Measurements from ENCODE around the gene FKBP1A. TPM values are rescaled to one million over a fixed set of nuclear protein-coding genes. Genes with fewer than 3 reads are reported as not detected.

Gene FKBP1A
- total RNA-seq, 4 donors from 2014 or later: 78.6 to 116 (median 86.8) TPM

GRCh38 chr20:1337441-1337840 is 55.4 kb downstream of the FKBP1A start:
- WGBS, 2 donors (ENCODE audit: low coverage in 1 of 2): 33 to 49% methylated on average over 4 of the region's 5 CpGs
- H3K36me3 ChIP-seq: peaks cover 0 to 22% of the 10 kb centered on the region in 2 donors
- H3K9me3 ChIP-seq: no peaks in the 10 kb centered on the region
- no peaks in the 10 kb centered on the region for H3K27me3 ChIP-seq
- TF ChIP-seq POLR2A (IDR thresholded peaks at IDR 0.05): no peak
- no peak for TF ChIP-seq EP300 (IDR thresholded peaks at IDR 0.05)
- peak overlapping the region in 3 of 4 donors; percentile 59 to 68 (median 64) for H3K27ac ChIP-seq
- H3K4me3 ChIP-seq: no peak overlapping the region
- no peak for ATAC-seq
- peaks cover 0 to 28% (median 12%) of the 10 kb centered on the region in 3 donors for H3K4me1 ChIP-seq

- TF ChIP-seq CTCF (IDR thresholded peaks at IDR 0.05): no peak
- peak; percentile 70 for TF ChIP-seq POLR2AphosphoS5 (IDR thresholded peaks at IDR 0.05)
- ATAC-seq: peak; percentile 88
- H3K4me1 ChIP-seq: peaks cover 0 to 28% (median 12%) of the 10 kb centered on the region in 3 donors
- peaks cover 0 to 22% of the 10 kb centered on the region in 2 donors for H3K36me3 ChIP-seq
- H3K27ac ChIP-seq: peak overlapping the region in 3 of 4 donors; percentile 59 to 68 (median 64)
- no peaks in the 10 kb centered on the region for H3K27me3 ChIP-seq
- H3K4me3 ChIP-seq: no peak overlapping the region
- 26 to 38% methylated on average over 6 to 12 of the region's 14 CpGs for WGBS, 2 donors (ENCODE audit: low coverage in 1 of 2)
- H3K9me3 ChIP-seq: no peaks in the 10 kb centered on the region
These were observed 56.0 kb downstream of the FKBP1A start for GRCh38 chr20:1336699-1337367.

GRCh38 chr20:1335961-1336698 is 56.7 kb downstream of the FKBP1A start:
- no peaks in the 10 kb centered on the region for H3K9me3 ChIP-seq
- ATAC-seq: no peak
- 69 to 86% methylated on average over 1 to 4 of the region's 6 CpGs for WGBS, 2 donors (ENCODE audit: low coverage in 1 of 2)
- H3K36me3 ChIP-seq: peaks cover 0 to 28% of the 10 kb centered on the region in 2 donors
- TF ChIP-seq POLR2A (IDR thresholded peaks at IDR 0.05): no peak
- TF ChIP-seq CTCF (IDR thresholded peaks at IDR 0.05): no peak
- peak overlapping the region in 3 of 4 donors; percentile 59 to 68 (median 64) for H3K27ac ChIP-seq
- no peaks in the 10 kb centered on the region for H3K27me3 ChIP-seq
- H3K4me3 ChIP-seq: no peak overlapping the region
- peaks cover 0 to 28% (median 12%) of the 10 kb centered on the region in 3 donors for H3K4me1 ChIP-seq

- H3K4me3 ChIP-seq: no peak overlapping the region
- no peak for TF ChIP-seq CTCF (IDR thresholded peaks at IDR 0.05)
- no peak for TF ChIP-seq POLR2AphosphoS5 (IDR thresholded peaks at IDR 0.05)
- no peak for TF ChIP-seq POLR2A (IDR thresholded peaks at IDR 0.05)
- TF ChIP-seq EP300 (IDR thresholded peaks at IDR 0.05): no peak
- WGBS, 2 donors (ENCODE audit: low coverage in 1 of 2): no CpG with 5 or more reads among the region's 3 CpGs
- H3K27me3 ChIP-seq: no peaks in the 10 kb centered on the region
- no peak overlapping the region for H3K27ac ChIP-seq
- ATAC-seq: no peak
- peaks cover 0 to 28% of the 10 kb centered on the region in 2 donors for H3K36me3 ChIP-seq
- H3K9me3 ChIP-seq: no peaks in the 10 kb centered on the region
- H3K4me1 ChIP-seq: peaks cover 0 to 40% (median 19%) of the 10 kb centered on the region in 3 donors
These were observed 58.1 kb downstream of the FKBP1A start for GRCh38 chr20:1334761-1335160.

GRCh38 chr20:1334370-1334731 is 58.5 kb downstream of the FKBP1A start:
- no peaks in the 10 kb centered on the region for H3K27me3 ChIP-seq
- no peak for TF ChIP-seq CTCF (IDR thresholded peaks at IDR 0.05)
- no peak for TF ChIP-seq EP300 (IDR thresholded peaks at IDR 0.05)
- no peak for TF ChIP-seq POLR2AphosphoS5 (IDR thresholded peaks at IDR 0.05)
- no peak for TF ChIP-seq POLR2A (IDR thresholded peaks at IDR 0.05)
- no peaks in the 10 kb centered on the region for H3K9me3 ChIP-seq
- 29 to 93% methylated on average over 1 to 3 of the region's 4 CpGs for WGBS, 2 donors (ENCODE audit: low coverage in 1 of 2)
- no peak overlapping the region for H3K4me3 ChIP-seq
- H3K27ac ChIP-seq: no peak overlapping the region
- H3K36me3 ChIP-seq: peaks cover 0 to 29% of the 10 kb centered on the region in 2 donors
- ATAC-seq: no peak
- peaks cover 0 to 44% (median 20%) of the 10 kb centered on the region in 3 donors for H3K4me1 ChIP-seq

Measured in gastroesophageal sphincter (tissue), 4 donors.